WTC11 (cell line): ENCODE measurements around the gene MTARC1. TPM values are rescaled to one million over a fixed set of nuclear protein-coding genes. Genes with fewer than 3 reads are reported as not detected.

ENCODE experiments used
- ATAC-seq: fragments of 200-7000 bp; cut with Tn5 transposase; 2 replicates; pipeline ENCODE4 v1.10.0; 2021; ENCODE audit warnings: mild to moderate bottlenecking, moderate library complexity
- CTCF ChIA-PET: fragments of 300-600 bp; sonication (Branson Sonifier 250); formaldehyde crosslinking; loops from one replicate; lab custom pipeline; 2021; ENCODE audit warnings: antibody characterized with exemption; lab: Charles Lee
- POLR2A ChIA-PET: fragments of 350-600 bp; sonication (Branson Sonifier 250); formaldehyde crosslinking; loops from one replicate; lab custom pipeline; 2021; ENCODE audit warnings: antibody characterized with exemption; lab: Charles Lee
- DNase-seq: peaks from one replicate; pipeline ENCODE4 v3.0.0; 2021; ENCODE audit warnings: low spot score
- H3K27ac Mint-ChIP-seq: 2 replicates; pipeline ENCODE4 v1.8.0; 2021; ENCODE audit warnings: mixed read lengths
- H3K27me3 Mint-ChIP-seq: 2 replicates; pipeline ENCODE4 v1.8.0; 2021; ENCODE audit warnings: low read depth, mild to moderate bottlenecking, moderate library complexity, mixed read lengths
- H3K36me3 Mint-ChIP-seq: 2 replicates; pipeline ENCODE4 v1.8.0; 2021; ENCODE audit warnings: mixed read lengths
- H3K4me1 Mint-ChIP-seq: 2 replicates; pipeline ENCODE4 v1.8.0; 2022; ENCODE audit warnings: mixed read lengths
- H3K4me3 Mint-ChIP-seq: 2 replicates; pipeline ENCODE4 v1.8.0; 2021; ENCODE audit warnings: mild to moderate bottlenecking, moderate library complexity, mixed read lengths
- H3K9me3 Mint-ChIP-seq: 2 replicates; pipeline ENCODE4 v1.8.0; 2021; ENCODE audit warnings: mixed read lengths
- CREB1 ChIP-seq: sonication (generic); formaldehyde crosslinking; IDR thresholded peaks from 2 replicates; pipeline ENCODE4 v1.8.0; 2023; ENCODE audit warnings: mild to moderate bottlenecking, missing genetic modification reagents
- ELF4 ChIP-seq: sonication (generic); formaldehyde crosslinking; IDR thresholded peaks from 2 replicates; pipeline ENCODE4 v1.8.1; 2022; ENCODE audit warnings: low read depth, mild to moderate bottlenecking, moderate library complexity, missing genetic modification reagents
- EMX1 ChIP-seq: fragments of 250-450 bp; sonication (Bioruptor Pico); IDR thresholded peaks from 2 replicates; pipeline ENCODE4 v1.8.0; 2021; ENCODE audit warnings: mild to moderate bottlenecking
- ETV6 ChIP-seq: sonication (generic); formaldehyde crosslinking; IDR thresholded peaks from 2 replicates; pipeline ENCODE4 v1.8.1; 2022; ENCODE audit warnings: mild to moderate bottlenecking, missing genetic modification reagents
- FOXP1 ChIP-seq: sonication (generic); formaldehyde crosslinking; IDR thresholded peaks from 2 replicates; pipeline ENCODE4 v1.8.0; 2022; ENCODE audit warnings: missing genetic modification reagents, mild to moderate bottlenecking, moderate library complexity, borderline replicate concordance
- JAZF1 ChIP-seq: fragments of 250-450 bp; sonication (Bioruptor Pico); IDR thresholded peaks from 2 replicates; pipeline ENCODE4 v1.9.0; 2021; ENCODE audit warnings: moderate library complexity, mild to moderate bottlenecking, inconsistent platforms
- MYBL2 ChIP-seq: sonication (generic); formaldehyde crosslinking; IDR thresholded peaks from 2 replicates; pipeline ENCODE4 v1.8.1; 2023; ENCODE audit warnings: mild to moderate bottlenecking, moderate library complexity, missing genetic modification reagents
- OVOL2 ChIP-seq: fragments of 250-450 bp; sonication (Bioruptor Pico); IDR thresholded peaks from 2 replicates; pipeline ENCODE4 v1.9.0; 2021; ENCODE audit warnings: mild to moderate bottlenecking, borderline replicate concordance
- SMAD3 ChIP-seq: sonication (generic); formaldehyde crosslinking; IDR thresholded peaks from 2 replicates; pipeline ENCODE4 v1.8.0; 2022; ENCODE audit warnings: missing genetic modification reagents, mild to moderate bottlenecking, borderline replicate concordance
- SOX15 ChIP-seq: fragments of 250-450 bp; sonication (Bioruptor Pico); IDR thresholded peaks from 2 replicates; pipeline ENCODE4 v1.9.0; 2021; ENCODE audit warnings: mild to moderate bottlenecking
- ZNF219 ChIP-seq: sonication (generic); formaldehyde crosslinking; IDR thresholded peaks from 2 replicates; pipeline ENCODE4 v1.8.0; 2023; ENCODE audit warnings: missing genetic modification reagents, mild to moderate bottlenecking, borderline replicate concordance
- total RNA-seq: library from RNA; stranded (reverse); gene quantifications from 3 replicates; pipeline ENCODE4 v1.2.3, GENCODE V29; 2021
- TF ChIP-seq, protein P1 (sequence below): sonication (generic); formaldehyde crosslinking; IDR thresholded peaks from 2 replicates; pipeline ENCODE4 v1.8.0; 2022; ENCODE audit warnings: mild to moderate bottlenecking, missing genetic modification reagents
- TF ChIP-seq, protein P2 (sequence below): fragments of 250-450 bp; sonication (Bioruptor Pico); IDR thresholded peaks from 2 replicates; pipeline ENCODE4 v1.9.0; 2021; ENCODE audit warnings: moderate library complexity, mild to moderate bottlenecking, inconsistent platforms, borderline replicate concordance
- TF ChIP-seq, protein P3 (sequence below): fragments of 250-450 bp; sonication (Bioruptor Pico); IDR thresholded peaks from 2 replicates; pipeline ENCODE4 v2.1.2; 2022; ENCODE audit warnings: mild to moderate bottlenecking, moderate library complexity
- TF ChIP-seq, protein P4 (sequence below): sonication (generic); formaldehyde crosslinking; IDR thresholded peaks from 2 replicates; pipeline ENCODE4 v1.8.1; 2023; ENCODE audit warnings: mild to moderate bottlenecking, missing genetic modification reagents, moderate library complexity
- TF ChIP-seq, protein P5 (sequence below): sonication (generic); formaldehyde crosslinking; IDR thresholded peaks from 2 replicates; pipeline ENCODE4 v1.8.1; 2022; ENCODE audit warnings: missing genetic modification reagents, borderline replicate concordance
- TF ChIP-seq, protein P6 (sequence below): sonication (generic); formaldehyde crosslinking; IDR thresholded peaks from 2 replicates; pipeline ENCODE4 v1.8.1; 2023; ENCODE audit warnings: mild to moderate bottlenecking, missing genetic modification reagents
- TF ChIP-seq, protein P7 (sequence below): fragments of 250-450 bp; sonication (Bioruptor Pico); IDR thresholded peaks from 2 replicates; pipeline ENCODE4 v1.9.0; 2021; ENCODE audit warnings: mild to moderate bottlenecking
- TF ChIP-seq, protein P8 (sequence below): fragments of 250-450 bp; sonication (Bioruptor Pico); conservative IDR thresholded peaks from 2 replicates; pipeline ENCODE4 v1.9.0; 2021; ENCODE audit warnings: mild to moderate bottlenecking
- TF ChIP-seq, protein P9 (sequence below): sonication (generic); formaldehyde crosslinking; IDR thresholded peaks from 2 replicates; pipeline ENCODE4 v1.8.1; 2023; ENCODE audit warnings: mild to moderate bottlenecking, missing genetic modification reagents, moderate library complexity

MTARC1 gene
- total RNA-seq, 1 experiment from 2014 or later = 25.8 TPM

DNA sequence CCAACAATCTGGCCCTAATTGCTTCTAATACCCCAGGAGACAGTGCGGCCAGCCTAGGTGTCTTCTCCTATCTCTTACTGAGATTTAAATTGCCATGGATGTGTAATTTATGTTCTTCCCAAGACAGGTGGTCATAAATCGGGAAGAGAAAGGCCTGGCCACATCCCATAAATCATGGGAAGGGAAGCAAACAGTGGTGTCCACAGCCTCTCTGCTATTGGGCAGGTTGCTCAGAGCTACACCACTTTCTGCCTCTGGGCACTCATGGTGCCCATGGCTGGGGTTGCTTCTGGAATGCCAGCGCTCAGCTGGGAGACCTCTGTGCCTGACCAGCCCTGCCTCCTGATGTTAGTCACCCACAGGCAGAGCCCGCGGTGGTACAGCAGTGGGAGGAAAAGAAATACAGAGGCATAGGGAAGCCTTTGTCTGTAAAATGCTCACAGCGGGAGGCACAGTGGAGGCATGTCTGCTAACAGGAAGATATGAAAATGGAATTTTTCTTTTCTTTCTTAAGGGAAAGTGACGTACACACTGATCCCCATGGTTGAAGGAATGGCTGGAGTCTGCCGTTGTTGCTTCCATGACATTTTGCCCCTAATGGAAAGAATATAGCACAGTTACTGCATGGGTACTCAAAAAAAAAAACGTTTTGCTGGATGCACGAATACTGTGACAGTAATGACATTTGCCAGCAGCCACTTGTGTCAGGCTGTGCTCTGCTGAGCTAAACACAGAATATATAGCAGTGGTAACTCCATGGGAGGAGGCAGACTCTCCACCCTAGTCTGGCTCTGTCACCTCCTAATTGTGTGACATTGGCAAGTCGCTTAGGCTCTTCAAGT lies 21.9 kb downstream of the MTARC1 start:
- Mint-ChIP-seq H3K9me3 (no peaks in the 10 kb centered on the region), H3K27me3 (no peaks in the 10 kb centered on the region), H3K36me3 (peaks cover 27% of the 10 kb centered on the region), H3K4me3 (no peak overlapping the region), H3K4me1 (peaks cover 20% of the 10 kb centered on the region), H3K27ac (no peak overlapping the region; the same call in 1 of the 2 replicates)
- TF ChIP-seq, protein P1, sequence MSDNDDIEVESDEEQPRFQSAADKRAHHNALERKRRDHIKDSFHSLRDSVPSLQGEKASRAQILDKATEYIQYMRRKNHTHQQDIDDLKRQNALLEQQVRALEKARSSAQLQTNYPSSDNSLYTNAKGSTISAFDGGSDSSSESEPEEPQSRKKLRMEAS = no peak
- TF ChIP-seq, protein P2, sequence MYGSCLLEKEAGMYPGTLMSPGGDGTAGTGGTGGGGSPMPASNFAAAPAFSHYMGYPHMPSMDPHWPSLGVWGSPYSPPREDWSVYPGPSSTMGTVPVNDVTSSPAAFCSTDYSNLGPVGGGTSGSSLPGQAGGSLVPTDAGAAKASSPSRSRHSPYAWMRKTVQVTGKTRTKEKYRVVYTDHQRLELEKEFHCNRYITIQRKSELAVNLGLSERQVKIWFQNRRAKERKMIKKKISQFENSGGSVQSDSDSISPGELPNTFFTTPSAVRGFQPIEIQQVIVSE (CRISPR knock-in tag) = no peak
- no peak for TF ChIP-seq MYBL2 (CRISPR knock-in tag)
- TF ChIP-seq ELF4 (CRISPR knock-in tag) = no peak
- TF ChIP-seq ZNF219 (CRISPR knock-in tag) = no peak
- no peak for TF ChIP-seq SOX15 (CRISPR knock-in tag)
- TF ChIP-seq, protein P3, sequence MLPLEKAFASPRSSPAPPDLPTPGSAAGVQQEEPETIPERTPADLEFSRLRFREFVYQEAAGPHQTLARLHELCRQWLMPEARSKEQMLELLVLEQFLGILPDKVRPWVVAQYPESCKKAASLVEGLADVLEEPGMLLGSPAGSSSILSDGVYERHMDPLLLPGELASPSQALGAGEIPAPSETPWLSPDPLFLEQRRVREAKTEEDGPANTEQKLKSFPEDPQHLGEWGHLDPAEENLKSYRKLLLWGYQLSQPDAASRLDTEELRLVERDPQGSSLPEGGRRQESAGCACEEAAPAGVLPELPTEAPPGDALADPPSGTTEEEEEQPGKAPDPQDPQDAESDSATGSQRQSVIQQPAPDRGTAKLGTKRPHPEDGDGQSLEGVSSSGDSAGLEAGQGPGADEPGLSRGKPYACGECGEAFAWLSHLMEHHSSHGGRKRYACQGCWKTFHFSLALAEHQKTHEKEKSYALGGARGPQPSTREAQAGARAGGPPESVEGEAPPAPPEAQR = no peak
- TF ChIP-seq, protein P4, sequence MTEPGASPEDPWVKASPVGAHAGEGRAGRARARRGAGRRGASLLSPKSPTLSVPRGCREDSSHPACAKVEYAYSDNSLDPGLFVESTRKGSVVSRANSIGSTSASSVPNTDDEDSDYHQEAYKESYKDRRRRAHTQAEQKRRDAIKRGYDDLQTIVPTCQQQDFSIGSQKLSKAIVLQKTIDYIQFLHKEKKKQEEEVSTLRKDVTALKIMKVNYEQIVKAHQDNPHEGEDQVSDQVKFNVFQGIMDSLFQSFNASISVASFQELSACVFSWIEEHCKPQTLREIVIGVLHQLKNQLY (CRISPR knock-in tag) = no peak
- TF ChIP-seq, protein P5, sequence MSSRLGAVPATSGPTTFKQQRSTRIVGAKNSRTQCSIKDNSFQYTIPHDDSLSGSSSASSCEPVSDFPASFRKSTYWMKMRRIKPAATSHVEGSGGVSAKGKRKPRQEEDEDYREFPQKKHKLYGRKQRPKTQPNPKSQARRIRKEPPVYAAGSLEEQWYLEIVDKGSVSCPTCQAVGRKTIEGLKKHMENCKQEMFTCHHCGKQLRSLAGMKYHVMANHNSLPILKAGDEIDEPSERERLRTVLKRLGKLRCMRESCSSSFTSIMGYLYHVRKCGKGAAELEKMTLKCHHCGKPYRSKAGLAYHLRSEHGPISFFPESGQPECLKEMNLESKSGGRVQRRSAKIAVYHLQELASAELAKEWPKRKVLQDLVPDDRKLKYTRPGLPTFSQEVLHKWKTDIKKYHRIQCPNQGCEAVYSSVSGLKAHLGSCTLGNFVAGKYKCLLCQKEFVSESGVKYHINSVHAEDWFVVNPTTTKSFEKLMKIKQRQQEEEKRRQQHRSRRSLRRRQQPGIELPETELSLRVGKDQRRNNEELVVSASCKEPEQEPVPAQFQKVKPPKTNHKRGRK (CRISPR knock-in tag) = no peak
- TF ChIP-seq, protein P6, sequence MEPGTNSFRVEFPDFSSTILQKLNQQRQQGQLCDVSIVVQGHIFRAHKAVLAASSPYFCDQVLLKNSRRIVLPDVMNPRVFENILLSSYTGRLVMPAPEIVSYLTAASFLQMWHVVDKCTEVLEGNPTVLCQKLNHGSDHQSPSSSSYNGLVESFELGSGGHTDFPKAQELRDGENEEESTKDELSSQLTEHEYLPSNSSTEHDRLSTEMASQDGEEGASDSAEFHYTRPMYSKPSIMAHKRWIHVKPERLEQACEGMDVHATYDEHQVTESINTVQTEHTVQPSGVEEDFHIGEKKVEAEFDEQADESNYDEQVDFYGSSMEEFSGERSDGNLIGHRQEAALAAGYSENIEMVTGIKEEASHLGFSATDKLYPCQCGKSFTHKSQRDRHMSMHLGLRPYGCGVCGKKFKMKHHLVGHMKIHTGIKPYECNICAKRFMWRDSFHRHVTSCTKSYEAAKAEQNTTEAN (CRISPR knock-in tag) = no peak
- TF ChIP-seq, protein P7, sequence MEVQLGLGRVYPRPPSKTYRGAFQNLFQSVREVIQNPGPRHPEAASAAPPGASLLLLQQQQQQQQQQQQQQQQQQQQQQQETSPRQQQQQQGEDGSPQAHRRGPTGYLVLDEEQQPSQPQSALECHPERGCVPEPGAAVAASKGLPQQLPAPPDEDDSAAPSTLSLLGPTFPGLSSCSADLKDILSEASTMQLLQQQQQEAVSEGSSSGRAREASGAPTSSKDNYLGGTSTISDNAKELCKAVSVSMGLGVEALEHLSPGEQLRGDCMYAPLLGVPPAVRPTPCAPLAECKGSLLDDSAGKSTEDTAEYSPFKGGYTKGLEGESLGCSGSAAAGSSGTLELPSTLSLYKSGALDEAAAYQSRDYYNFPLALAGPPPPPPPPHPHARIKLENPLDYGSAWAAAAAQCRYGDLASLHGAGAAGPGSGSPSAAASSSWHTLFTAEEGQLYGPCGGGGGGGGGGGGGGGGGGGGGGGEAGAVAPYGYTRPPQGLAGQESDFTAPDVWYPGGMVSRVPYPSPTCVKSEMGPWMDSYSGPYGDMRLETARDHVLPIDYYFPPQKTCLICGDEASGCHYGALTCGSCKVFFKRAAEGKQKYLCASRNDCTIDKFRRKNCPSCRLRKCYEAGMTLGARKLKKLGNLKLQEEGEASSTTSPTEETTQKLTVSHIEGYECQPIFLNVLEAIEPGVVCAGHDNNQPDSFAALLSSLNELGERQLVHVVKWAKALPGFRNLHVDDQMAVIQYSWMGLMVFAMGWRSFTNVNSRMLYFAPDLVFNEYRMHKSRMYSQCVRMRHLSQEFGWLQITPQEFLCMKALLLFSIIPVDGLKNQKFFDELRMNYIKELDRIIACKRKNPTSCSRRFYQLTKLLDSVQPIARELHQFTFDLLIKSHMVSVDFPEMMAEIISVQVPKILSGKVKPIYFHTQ (CRISPR knock-in tag) = no peak
- TF ChIP-seq CREB1 (CRISPR knock-in tag) = no peak
- TF ChIP-seq SMAD3 = no peak
- no peak for TF ChIP-seq ETV6 (CRISPR knock-in tag)
- TF ChIP-seq, protein P8, sequence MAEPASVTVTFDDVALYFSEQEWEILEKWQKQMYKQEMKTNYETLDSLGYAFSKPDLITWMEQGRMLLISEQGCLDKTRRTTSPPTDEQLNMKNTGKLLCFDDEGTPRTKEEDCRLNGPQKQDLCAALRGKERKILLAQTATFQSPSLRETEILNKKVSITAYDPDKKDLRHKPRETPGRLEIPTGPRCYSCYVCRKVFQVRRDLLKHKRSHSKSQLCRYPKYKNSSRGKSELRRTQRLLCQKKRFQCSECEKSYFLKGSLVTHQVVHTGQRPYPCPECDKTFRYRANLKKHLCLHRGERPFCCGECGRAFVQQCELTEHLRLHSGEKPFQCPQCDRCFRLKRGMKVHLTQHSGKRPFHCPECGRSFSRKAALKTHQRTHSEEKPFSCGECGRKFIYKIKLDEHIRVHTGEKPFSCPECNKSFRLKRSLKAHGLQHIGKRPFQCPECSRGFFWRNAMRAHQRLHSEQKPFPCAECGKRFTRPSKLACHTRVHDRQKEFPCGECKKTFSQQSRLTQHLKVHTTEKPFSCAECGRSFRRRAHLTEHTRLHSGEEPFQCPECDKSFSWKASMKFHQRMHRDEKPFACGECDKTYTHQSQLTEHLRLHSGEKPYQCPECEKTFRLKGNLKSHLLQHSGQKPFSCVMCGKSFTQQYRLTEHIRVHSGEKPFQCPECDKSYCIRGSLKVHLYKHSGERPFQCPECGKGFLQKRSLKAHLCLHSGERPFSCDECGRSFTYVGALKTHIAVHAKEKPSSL (CRISPR knock-in tag) = no peak
- TF ChIP-seq, protein P9, sequence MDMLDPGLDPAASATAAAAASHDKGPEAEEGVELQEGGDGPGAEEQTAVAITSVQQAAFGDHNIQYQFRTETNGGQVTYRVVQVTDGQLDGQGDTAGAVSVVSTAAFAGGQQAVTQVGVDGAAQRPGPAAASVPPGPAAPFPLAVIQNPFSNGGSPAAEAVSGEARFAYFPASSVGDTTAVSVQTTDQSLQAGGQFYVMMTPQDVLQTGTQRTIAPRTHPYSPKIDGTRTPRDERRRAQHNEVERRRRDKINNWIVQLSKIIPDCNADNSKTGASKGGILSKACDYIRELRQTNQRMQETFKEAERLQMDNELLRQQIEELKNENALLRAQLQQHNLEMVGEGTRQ = no peak
- no peak for TF ChIP-seq EMX1 (CRISPR knock-in tag)
- no peak for TF ChIP-seq FOXP1 (CRISPR knock-in tag)
- TF ChIP-seq OVOL2 (CRISPR knock-in tag) = no peak
- no peak for TF ChIP-seq JAZF1 (CRISPR knock-in tag)
- ATAC-seq (no peak), DNase-seq (no peak)
- ChIA-PET CTCF (interaction anchor here (1.5 to 2.4 kb wide), 4 partner anchors 15 to 123 kb away, joined by 3 to 18 read pairs (median 6); partner anchors contain the start of gene MTARC1), POLR2A (no interaction called here)
